ENCODE measurements around the gene FZD7.

Gene FZD7

GRCh38 chr2:202074324-202074723, 40.7 kb downstream of the FZD7 start:
- Mint-ChIP-seq H3K27ac (no peak overlapping the region), H3K9me3 (no peaks in the 10 kb centered on the region), H3K27me3 (ENCODE audit: low read depth) (peaks cover 7% of the 10 kb centered on the region), H3K4me1 (ENCODE audit: low read depth) (no peaks in the 10 kb centered on the region), H3K4me3 (no peak overlapping the region), H3K36me3 (ENCODE audit: low read depth) (no peaks in the 10 kb centered on the region)
- no peak for DNase-seq (ENCODE audit: low spot score)

GRCh38 chr2:202079310-202079709, 45.7 kb downstream of the FZD7 start:
- Mint-ChIP-seq H3K4me3 (no peak overlapping the region), H3K27me3 (ENCODE audit: low read depth) (peaks cover 7% of the 10 kb centered on the region)
- no peak for DNase-seq (ENCODE audit: low spot score)

DNA sequence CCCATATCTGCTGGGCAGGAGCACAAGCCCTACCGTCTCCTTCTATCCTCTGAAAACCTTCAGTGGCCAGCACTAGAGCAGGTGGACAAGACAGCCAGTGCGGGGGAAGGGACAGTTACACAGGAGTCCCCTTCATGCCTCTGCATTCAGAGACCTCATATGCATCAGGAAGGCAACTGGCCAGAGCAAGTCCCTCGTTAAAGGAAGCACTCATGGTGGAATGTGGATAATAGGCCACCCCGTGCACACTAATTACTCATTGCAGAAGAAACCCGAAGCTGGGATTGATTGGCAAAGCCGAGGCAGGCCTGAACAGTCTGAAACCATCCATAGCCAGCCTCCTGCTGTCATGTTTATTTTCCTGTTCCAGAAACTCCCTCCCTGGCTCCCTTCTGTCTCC, 50.6 kb downstream of the FZD7 start:
- no peaks in the 10 kb centered on the region for H3K4me1 Mint-ChIP-seq (ENCODE audit: low read depth)
- no peak overlapping the region for H3K27ac Mint-ChIP-seq

More at GRCh38 chr2:202079310-202079709, 45.7 kb downstream of the FZD7 start:
- Mint-ChIP-seq H3K27ac (no peak overlapping the region), H3K9me3 (peaks cover 4% of the 10 kb centered on the region), H3K4me1 (ENCODE audit: low read depth) (no peaks in the 10 kb centered on the region), H3K36me3 (ENCODE audit: low read depth) (no peaks in the 10 kb centered on the region)

More for the DNA sequence above, 50.6 kb downstream of the FZD7 start:
- Mint-ChIP-seq H3K27me3 (ENCODE audit: low read depth) (no peaks in the 10 kb centered on the region), H3K36me3 (ENCODE audit: low read depth) (no peaks in the 10 kb centered on the region), H3K4me3 (no peak overlapping the region), H3K9me3 (peaks cover 4% of the 10 kb centered on the region)
- DNase-seq (ENCODE audit: low spot score) = no peak

Measured in T-helper 2 cell treated with Interferon-gamma antibody and Interleukin-4, amounts not matched to agents 5 μg/mL and 100 μg/mL, for 36 hours (primary cell).